Stomach (tissue), 4 donors: ENCODE data around the gene ANAPC13.

ENCODE experiments used
- POLR2A ChIP-seq, 4 donors: fragments of 450-650 bp; IDR thresholded peaks; one replicate each; pipeline ENCODE4 v1.6.1; 2016; ENCODE audit warnings: antibody characterized with exemption in 4 of 4, control low read depth in 2 of 4, mild to moderate bottlenecking in 1 of 4, moderate library complexity in 1 of 4
- POLR2AphosphoS5 ChIP-seq, 3 donors: sonication (generic); formaldehyde crosslinking; IDR thresholded peaks; one replicate each; pipeline ENCODE4 v1.6.1; 2016; ENCODE audit warnings: antibody characterized with exemption in 3 of 3

GRCh38 chr3:134460965-134461364 is 24.8 kb downstream of the ANAPC13 start:
- no peak for TF ChIP-seq POLR2A (IDR thresholded peaks at IDR 0.05)
- TF ChIP-seq POLR2AphosphoS5 (IDR thresholded peaks at IDR 0.05), result no peak
